Measurements from ENCODE around the gene NCKAP5L.
A peak's percentile ranks its signal among the peaks of the same experiment; 100 is the strongest.
"Not testable (repeated sequence)": the region's sequence is repeated elsewhere in the genome, so short reads cannot be mapped to it uniquely, and the experiment has no call there.

Gene NCKAP5L

GRCh38 chr12:49828133-49829091 lies at the start of gene NCKAP5L:
Gene NCKAP5L, minus strand, starts transcription at chr12:49828413. Its CDS starts 24,369 bp downstream, at chr12:49804044.
- Histone ChIP-seq H3K27ac (peak within 1 kb of the TSS; percentile 52 to 92 (median 86)), H3K4me3 (peak within 1 kb of the TSS; percentile 82 to 97 (median 89))

GRCh38 chr12:49877066-49877465 lies 48.9 kb upstream of the NCKAP5L start:
- H3K4me3 ChIP-seq = no peak overlapping the region
- H3K27ac ChIP-seq = no peak overlapping the region

- H3K4me3 ChIP-seq = no peak overlapping the region
- no peak overlapping the region for H3K27ac ChIP-seq
These were observed 47.9 kb upstream of the NCKAP5L start for GRCh38 chr12:49876070-49876469.

GRCh38 chr12:49875115-49875720 lies 47.0 kb upstream of the NCKAP5L start:
- Histone ChIP-seq H3K27ac (no peak overlapping the region), H3K4me3 (no peak overlapping the region)

- Histone ChIP-seq H3K27ac (no peak overlapping the region), H3K4me3 (no peak overlapping the region)
These were observed 46.1 kb upstream of the NCKAP5L start for GRCh38 chr12:49874142-49874897.

GRCh38 chr12:49873361-49873934 lies 45.2 kb upstream of the NCKAP5L start:
- Histone ChIP-seq H3K27ac (no peak overlapping the region), H3K4me3 (no peak overlapping the region)

GRCh38 chr12:49872781-49873181 lies 44.6 kb upstream of the NCKAP5L start:
- H3K4me3 ChIP-seq = no peak overlapping the region
- no peak overlapping the region for H3K27ac ChIP-seq

GRCh38 chr12:49872381-49872780 lies 44.2 kb upstream of the NCKAP5L start:
- Histone ChIP-seq H3K27ac (no peak overlapping the region), H3K4me3 (no peak overlapping the region)

- not testable (repeated sequence) for H3K4me3 ChIP-seq, H3K27ac ChIP-seq
These were observed 43.6 kb upstream of the NCKAP5L start for GRCh38 chr12:49871811-49872251.

- Histone ChIP-seq H3K4me3 (no peak overlapping the region), H3K27ac (no peak overlapping the region)
These were observed 43.0 kb upstream of the NCKAP5L start for GRCh38 chr12:49871263-49871561.

- Histone ChIP-seq H3K27ac (no peak overlapping the region), H3K4me3 (no peak overlapping the region)
These were observed 42.5 kb upstream of the NCKAP5L start for GRCh38 chr12:49870501-49871262.

- H3K4me3 ChIP-seq = no peak overlapping the region
- peak overlapping the region in 1 of 21 experiments; percentile 28 for H3K27ac ChIP-seq
These were observed 41.7 kb upstream of the NCKAP5L start for GRCh38 chr12:49869816-49870500.

- H3K4me3 ChIP-seq = no peak overlapping the region
- peak overlapping the region in 1 of 21 experiments; percentile 28 for H3K27ac ChIP-seq
These were observed 41.0 kb upstream of the NCKAP5L start for GRCh38 chr12:49868952-49869815.

GRCh38 chr12:49868449-49868848 lies 40.2 kb upstream of the NCKAP5L start:
- Histone ChIP-seq H3K4me3 (no peak overlapping the region), H3K27ac (no peak overlapping the region)

GRCh38 chr12:49867570-49868341 lies 39.5 kb upstream of the NCKAP5L start:
- Histone ChIP-seq H3K4me3 (no peak overlapping the region), H3K27ac (no peak overlapping the region)

- Histone ChIP-seq H3K27ac (no peak overlapping the region), H3K4me3 (no peak overlapping the region)
These were observed 38.8 kb upstream of the NCKAP5L start for GRCh38 chr12:49866859-49867569.

GRCh38 chr12:49865782-49866135 lies 37.5 kb upstream of the NCKAP5L start:
- no peak overlapping the region for H3K4me3 ChIP-seq
- no peak overlapping the region for H3K27ac ChIP-seq
